ENCODE results near the gene TRPM4. TPM values are rescaled to one million over a fixed set of nuclear protein-coding genes. Genes with fewer than 3 reads are reported as not detected.

The TRPM4 gene
- total and polyA plus RNA-seq, 2 donors (not counting 3 experiments of a cell fraction or from before 2014, with no cell fraction given) = 17.6 to 38.9 TPM

- POLR2A ChIA-PET = interaction anchor here (0.6 to 0.7 kb wide), 2 partner anchors 32 to 399 kb away, joined by 3 to 4 read pairs; no protein-coding TSS in a partner anchor
- TF ChIP-seq CTCF (IDR thresholded peaks at IDR 0.05; ENCODE audit: extremely low read depth in 1 of 2, insufficient read depth in 1 of 2, low read depth in 1 of 2, low read length in 2 of 2) = no peak
- TF ChIP-seq POLR2A (IDR thresholded peaks at IDR 0.05; ENCODE audit: low read depth, low read length) = peak; percentile 41
- TF ChIP-seq POLR2AphosphoS5 (IDR thresholded peaks at IDR 0.05; ENCODE audit: insufficient read depth, low read depth, low read length) = peak; percentile 30
- Histone ChIP-seq H3K4me1 (ENCODE audit: control insufficient read depth, extremely low read depth, insufficient read depth, low read length) (peaks cover 28% of the 10 kb centered on the region), H3K9me3 (replicated peaks; ENCODE audit: control insufficient read depth, insufficient read depth, low read length) (no peaks in the 10 kb centered on the region), H3K27me3 (ENCODE audit: control insufficient read depth in 2 of 2, insufficient read depth in 2 of 2, low read length in 2 of 2) (peaks cover 2 to 5% of the 10 kb centered on the region in 2 experiments), H2AFZ (ENCODE audit: low read depth, low read length) (peak overlapping the region; percentile 90), H3K9ac (replicated peaks; ENCODE audit: extremely low read depth, insufficient read depth, low read length) (peak overlapping the region; percentile 50), H3K36me3 (ENCODE audit: control insufficient read depth in 2 of 2, extremely low read depth in 1 of 2, insufficient read depth in 2 of 2, low read length in 2 of 2) (no peaks in the 10 kb centered on the region), H4K20me1 (replicated peaks; ENCODE audit: control insufficient read depth, extremely low read depth, insufficient read depth, low read length) (no peaks in the 10 kb centered on the region), H3K9me1 (replicated peaks; ENCODE audit: control insufficient read depth, extremely low read depth, insufficient read depth, low read length) (no peaks in the 10 kb centered on the region), H3K27ac (ENCODE audit: insufficient read depth, low read depth, low read length) (peak overlapping the region; percentile 42), H3K4me2 (ENCODE audit: insufficient read depth, low read length) (peak overlapping the region; percentile 95), H3K4me3 (replicated peaks in 1 of 3; ENCODE audit: insufficient read depth in 1 of 3, low read depth in 1 of 3, low read length in 3 of 3) (peak overlapping the region; percentile 31 to 73 (median 61)), H3K79me2 (ENCODE audit: control insufficient read depth, insufficient read depth, low read length) (no peaks in the 10 kb centered on the region)
- intact Hi-C loops (cut with micrococcal nuclease) (loop anchor here (2.0 to 10.0 kb wide), 3 partner anchors 48 to 156 kb away; partner anchors contain the start of genes GYS1 and RUVBL2), dilution Hi-C loops (cut with MboI; ENCODE audit: extremely low pct_ligation_motif_present, low sequenced_read_pairs) (no loop called here)
- CTCF ChIA-PET = interaction anchor here (0.9 to 4.1 kb wide), 10 partner anchors 11 to 75 kb away, joined by 3 to 56 read pairs (median 8); partner anchors contain the start of genes LIN7B and PPFIA3
- BruUV-seq (replicated peaks) = no TSS peak
- DNase-seq (ENCODE audit: low read depth, low spot score) (peak; percentile 83), FAIRE-seq (no peak)
Observed at GRCh38 chr19:49150106-49150943, 7.3 kb upstream of the TRPM4 start.

GRCh38 chr19:49150944-49151243 lies 6.7 kb upstream of the TRPM4 start:
- H3K79me2 ChIP-seq (ENCODE audit: control insufficient read depth, insufficient read depth, low read length) = no peaks in the 10 kb centered on the region
- no peak overlapping the region for H3K9ac ChIP-seq (replicated peaks; ENCODE audit: extremely low read depth, insufficient read depth, low read length)
- dilution Hi-C loops (cut with MboI; ENCODE audit: extremely low pct_ligation_motif_present, low sequenced_read_pairs) = no loop called here
- FAIRE-seq (no peak), DNase-seq (ENCODE audit: low read depth, low spot score) (no peak)
- intact Hi-C loops (cut with micrococcal nuclease) = loop anchor here (2.0 to 10.0 kb wide), 3 partner anchors 48 to 156 kb away; partner anchors contain the start of genes GYS1 and RUVBL2
- ChIA-PET POLR2A (interaction anchor here (0.5 to 0.6 kb wide), 2 partner anchors 33 to 441 kb away, joined by 3 to 4 read pairs; no protein-coding TSS in a partner anchor), CTCF (interaction anchor here (0.6 to 4.1 kb wide), 8 partner anchors 14 to 122 kb away, joined by 3 to 56 read pairs (median 7); partner anchors contain the start of genes LIN7B and PPFIA3)
- peak overlapping the region in 2 of 3 experiments; percentile 61 to 73 for H3K4me3 ChIP-seq (replicated peaks in 1 of 3; ENCODE audit: insufficient read depth in 1 of 3, low read depth in 1 of 3, low read length in 3 of 3)
- H3K9me3 ChIP-seq (replicated peaks; ENCODE audit: control insufficient read depth, insufficient read depth, low read length) = no peaks in the 10 kb centered on the region
- peak overlapping the region; percentile 95 for H3K4me2 ChIP-seq (ENCODE audit: insufficient read depth, low read length)
- BruUV-seq (replicated peaks) = no TSS peak
- H3K27me3 ChIP-seq (ENCODE audit: control insufficient read depth in 2 of 2, insufficient read depth in 2 of 2, low read length in 2 of 2) = peaks cover 2 to 5% of the 10 kb centered on the region in 2 experiments
- no peak for TF ChIP-seq JUN (IDR thresholded peaks at IDR 0.05; ENCODE audit: borderline replicate concordance, insufficient read depth, insufficient read length, low read depth)
- TF ChIP-seq CTCF (IDR thresholded peaks at IDR 0.05; ENCODE audit: extremely low read depth in 1 of 2, insufficient read depth in 1 of 2, low read depth in 1 of 2, low read length in 2 of 2) = no peak
- TF ChIP-seq EZH2 (IDR thresholded peaks at IDR 0.05; ENCODE audit: borderline replicate concordance, low read depth, low read length, severe bottlenecking) = no peak
- no peak for TF ChIP-seq POLR2AphosphoS5 (IDR thresholded peaks at IDR 0.05; ENCODE audit: insufficient read depth, low read depth, low read length)
- no peak for TF ChIP-seq GATA2 (IDR thresholded peaks at IDR 0.05; ENCODE audit: insufficient read depth, insufficient read length, low read depth, low read length)
- no peak for TF ChIP-seq MYC (IDR thresholded peaks at IDR 0.05; ENCODE audit: low read depth, low read length)
- peaks cover 24% of the 10 kb centered on the region for H3K4me1 ChIP-seq (ENCODE audit: control insufficient read depth, extremely low read depth, insufficient read depth, low read length)
- no peaks in the 10 kb centered on the region for H3K36me3 ChIP-seq (ENCODE audit: control insufficient read depth in 2 of 2, extremely low read depth in 1 of 2, insufficient read depth in 2 of 2, low read length in 2 of 2)
- H3K27ac ChIP-seq (ENCODE audit: insufficient read depth, low read depth, low read length) = no peak overlapping the region
- no peaks in the 10 kb centered on the region for H3K9me1 ChIP-seq (replicated peaks; ENCODE audit: control insufficient read depth, extremely low read depth, insufficient read depth, low read length)
- peak overlapping the region; percentile 90 for H2AFZ ChIP-seq (ENCODE audit: low read depth, low read length)
- H4K20me1 ChIP-seq (replicated peaks; ENCODE audit: control insufficient read depth, extremely low read depth, insufficient read depth, low read length) = no peaks in the 10 kb centered on the region

All from endothelial cell of umbilical vein (primary cell).